Neural crest cell (in vitro differentiated cells): ENCODE data around the gene EDIL3. TPM values are rescaled to one million over a fixed set of nuclear protein-coding genes. Genes with fewer than 3 reads are reported as not detected.
"Not testable (repeated sequence)": the region's sequence is repeated elsewhere in the genome, so short reads cannot be mapped to it uniquely, and the experiment has no call there.

ENCODE experiments used
- DNase-seq: peaks from one replicate; pipeline ENCODE4 v3.0.0; 2021; ENCODE audit warnings: low read depth, mixed read lengths, low spot score
- H3K27ac Mint-ChIP-seq: one replicate; pipeline ENCODE4 v1.8.0; 2021; ENCODE audit warnings: mild to moderate bottlenecking, mixed read lengths; ENCODE audit not compliant: unreplicated experiment
- H3K27me3 Mint-ChIP-seq: 2 replicates; pipeline ENCODE4 v1.8.0; 2021; ENCODE audit warnings: low read depth, mild to moderate bottlenecking, mixed read lengths
- H3K36me3 Mint-ChIP-seq: 2 replicates; pipeline ENCODE4 v1.8.0; 2021; ENCODE audit warnings: low read depth, mild to moderate bottlenecking, mixed read lengths
- H3K4me1 Mint-ChIP-seq: 2 replicates; pipeline ENCODE4 v1.8.0; 2021; ENCODE audit warnings: mixed read lengths
- H3K4me3 Mint-ChIP-seq: one replicate; pipeline ENCODE4 v1.8.0; 2021; ENCODE audit warnings: mild to moderate bottlenecking, mixed read lengths
- H3K9me3 Mint-ChIP-seq: 2 replicates; pipeline ENCODE4 v1.8.0; 2021; ENCODE audit warnings: mixed read lengths
- total RNA-seq: library from RNA; stranded (reverse); gene quantifications from 2 replicates; pipeline ENCODE4 v1.2.1, GENCODE V29; 2021
- TF ChIP-seq, protein P1 (sequence below): fragments of 200-600 bp; sonication (generic); conservative IDR thresholded peaks from 2 replicates; pipeline ENCODE4 v1.5.0; 2021; ENCODE audit warnings: antibody characterized with exemption, mild to moderate bottlenecking

The EDIL3 gene
- total RNA-seq, 1 donor from 2014 or later = 1.2 TPM

DNA sequence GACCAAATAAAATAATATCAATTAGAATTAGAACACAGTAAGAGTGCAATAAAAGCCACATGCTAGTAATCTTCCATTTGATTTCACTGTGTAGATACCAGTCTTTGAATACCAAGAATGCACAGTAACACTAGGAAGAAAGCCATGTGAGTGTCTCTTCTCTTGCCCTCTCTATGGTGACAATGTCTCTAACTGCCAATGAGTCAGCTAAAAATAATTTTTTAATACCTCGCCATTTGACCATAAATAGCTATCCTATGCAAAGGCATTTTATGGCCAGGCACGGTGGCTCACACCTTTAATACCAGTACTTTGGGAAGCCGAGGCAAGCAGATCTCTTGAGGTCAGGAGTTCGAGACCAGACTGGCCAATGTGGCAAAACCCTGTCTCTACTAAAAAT, 30.6 kb downstream of the EDIL3 start:
- no peaks in the 10 kb centered on the region for H3K4me1 Mint-ChIP-seq
- H3K27me3 Mint-ChIP-seq = no peaks in the 10 kb centered on the region
- TF ChIP-seq, protein P1, sequence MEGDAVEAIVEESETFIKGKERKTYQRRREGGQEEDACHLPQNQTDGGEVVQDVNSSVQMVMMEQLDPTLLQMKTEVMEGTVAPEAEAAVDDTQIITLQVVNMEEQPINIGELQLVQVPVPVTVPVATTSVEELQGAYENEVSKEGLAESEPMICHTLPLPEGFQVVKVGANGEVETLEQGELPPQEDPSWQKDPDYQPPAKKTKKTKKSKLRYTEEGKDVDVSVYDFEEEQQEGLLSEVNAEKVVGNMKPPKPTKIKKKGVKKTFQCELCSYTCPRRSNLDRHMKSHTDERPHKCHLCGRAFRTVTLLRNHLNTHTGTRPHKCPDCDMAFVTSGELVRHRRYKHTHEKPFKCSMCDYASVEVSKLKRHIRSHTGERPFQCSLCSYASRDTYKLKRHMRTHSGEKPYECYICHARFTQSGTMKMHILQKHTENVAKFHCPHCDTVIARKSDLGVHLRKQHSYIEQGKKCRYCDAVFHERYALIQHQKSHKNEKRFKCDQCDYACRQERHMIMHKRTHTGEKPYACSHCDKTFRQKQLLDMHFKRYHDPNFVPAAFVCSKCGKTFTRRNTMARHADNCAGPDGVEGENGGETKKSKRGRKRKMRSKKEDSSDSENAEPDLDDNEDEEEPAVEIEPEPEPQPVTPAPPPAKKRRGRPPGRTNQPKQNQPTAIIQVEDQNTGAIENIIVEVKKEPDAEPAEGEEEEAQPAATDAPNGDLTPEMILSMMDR = no peak
- no peak overlapping the region for H3K27ac Mint-ChIP-seq
- no peak for DNase-seq
- no peaks in the 10 kb centered on the region for H3K9me3 Mint-ChIP-seq
- H3K4me3 Mint-ChIP-seq = no peak overlapping the region
- H3K36me3 Mint-ChIP-seq = no peaks in the 10 kb centered on the region

DNA sequence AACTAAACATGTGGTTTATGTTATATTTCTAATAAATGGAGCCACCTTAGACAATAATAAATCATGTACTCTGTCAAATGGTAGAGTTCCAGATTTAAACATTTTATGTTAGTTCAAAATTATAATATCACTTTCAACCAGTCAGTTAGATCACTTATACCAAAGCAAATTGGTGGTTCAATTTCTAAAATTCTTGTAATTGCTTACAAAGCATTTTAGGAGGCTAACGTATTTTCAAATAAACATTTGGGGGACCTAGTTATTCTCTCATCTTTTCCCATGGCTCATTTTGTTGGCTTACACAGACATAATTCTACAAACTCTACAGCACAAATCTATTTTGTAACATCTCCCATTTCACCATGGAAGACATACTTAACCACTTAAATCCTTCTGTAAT, 39.9 kb downstream of the EDIL3 start:
- no peaks in the 10 kb centered on the region for H3K36me3 Mint-ChIP-seq
- no peaks in the 10 kb centered on the region for H3K27me3 Mint-ChIP-seq
- H3K4me3 Mint-ChIP-seq = no peak overlapping the region
- no peak for DNase-seq
- TF ChIP-seq, protein P1 = no peak
- H3K4me1 Mint-ChIP-seq = no peaks in the 10 kb centered on the region
- no peaks in the 10 kb centered on the region for H3K9me3 Mint-ChIP-seq
- H3K27ac Mint-ChIP-seq = no peak overlapping the region

DNA sequence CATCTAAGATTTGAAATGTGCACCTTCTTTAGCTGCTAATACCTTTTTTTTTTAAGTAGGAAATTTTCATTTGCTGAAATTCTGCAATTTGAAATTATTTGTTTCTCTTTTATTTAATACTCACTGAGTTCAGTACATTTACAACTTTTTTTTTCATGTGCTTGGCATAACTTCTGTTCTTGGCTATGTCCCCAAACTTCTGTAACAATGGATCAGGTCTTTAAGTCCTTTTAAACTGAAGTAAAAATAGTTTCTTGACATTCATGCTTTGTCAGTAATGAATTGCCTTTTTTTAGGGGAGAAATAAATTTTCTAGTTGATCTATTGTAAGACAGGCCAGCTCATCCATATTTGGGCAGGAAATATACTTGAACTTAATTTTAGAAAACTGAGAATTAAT, 41.5 kb downstream of the EDIL3 start:
- H3K27me3 Mint-ChIP-seq = no peaks in the 10 kb centered on the region
- TF ChIP-seq, protein P1 = no peak
- no peak overlapping the region for H3K27ac Mint-ChIP-seq

DNA sequence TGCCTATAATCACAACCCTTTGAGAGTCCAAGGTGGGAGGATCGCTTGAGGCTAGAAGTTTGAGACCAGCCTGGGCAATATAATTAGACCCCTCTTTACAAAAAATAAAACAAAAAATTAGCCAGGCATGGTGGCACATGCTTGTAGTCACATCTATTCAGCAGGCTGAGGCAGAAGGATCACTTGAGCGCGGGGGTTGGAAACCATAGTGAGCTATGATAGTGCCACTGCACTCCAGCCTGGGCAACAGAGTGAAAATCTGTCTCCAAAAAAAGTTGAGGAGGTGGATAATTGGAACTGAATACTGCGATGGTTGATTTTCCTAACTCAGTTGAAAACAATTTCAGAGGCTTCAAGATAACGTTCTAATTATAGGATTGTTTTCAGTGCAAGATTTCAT, 52.6 kb downstream of the EDIL3 start:
- Mint-ChIP-seq H3K27me3 (no peaks in the 10 kb centered on the region), H3K9me3 (no peaks in the 10 kb centered on the region), H3K27ac (no peak overlapping the region), H3K4me1 (no peaks in the 10 kb centered on the region), H3K36me3 (no peaks in the 10 kb centered on the region), H3K4me3 (no peak overlapping the region)
- DNase-seq = no peak
- TF ChIP-seq, protein P1 = no peak

More for the DNA sequence above, 41.5 kb downstream of the EDIL3 start:
- no peak for DNase-seq
- Mint-ChIP-seq H3K9me3 (no peaks in the 10 kb centered on the region), H3K4me1 (no peaks in the 10 kb centered on the region), H3K36me3 (no peaks in the 10 kb centered on the region), H3K4me3 (no peak overlapping the region)

DNA sequence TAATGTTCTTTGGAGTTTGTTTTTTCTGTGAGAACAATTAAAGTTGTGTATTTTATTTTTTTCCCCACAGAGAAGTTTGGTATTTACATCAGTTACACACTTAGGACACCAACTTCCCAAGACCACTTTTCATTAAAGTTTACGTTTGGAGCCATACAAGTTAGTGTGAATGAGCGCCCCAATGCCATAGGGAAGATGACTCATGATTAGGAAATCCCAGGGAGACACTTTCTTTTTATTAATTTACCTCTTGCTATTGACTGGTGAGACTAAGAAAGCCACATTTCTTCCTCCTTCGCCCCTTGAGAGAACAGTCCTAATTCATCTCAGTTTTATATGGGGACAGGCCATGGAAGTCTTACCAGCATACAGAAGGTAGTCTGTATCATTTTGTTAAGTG, 57.1 kb downstream of the EDIL3 start:
- Mint-ChIP-seq H3K27ac (no peak overlapping the region), H3K36me3 (no peaks in the 10 kb centered on the region), H3K27me3 (no peaks in the 10 kb centered on the region), H3K9me3 (peaks cover 3% of the 10 kb centered on the region), H3K4me3 (no peak overlapping the region), H3K4me1 (no peaks in the 10 kb centered on the region)
- TF ChIP-seq, protein P1 = no peak
- no peak for DNase-seq

DNA sequence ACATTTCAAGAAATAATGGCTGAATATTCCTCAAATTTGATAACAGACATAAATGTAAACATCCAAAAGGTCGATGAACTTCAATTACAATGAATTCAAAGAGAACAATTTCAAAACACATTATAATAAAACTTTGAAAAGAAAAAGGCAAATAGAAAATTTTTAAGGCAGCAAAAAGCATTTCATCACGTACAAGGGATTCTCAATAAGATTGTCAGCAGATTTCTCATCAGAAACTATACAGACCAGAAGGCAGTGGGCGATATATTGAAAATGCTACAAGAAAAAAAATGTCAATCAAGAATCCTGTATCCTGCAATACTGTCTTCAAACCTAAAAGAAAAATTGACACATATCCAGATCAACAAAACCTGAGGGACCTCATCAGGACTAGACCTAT, 62.0 kb downstream of the EDIL3 start:
- H3K27me3 Mint-ChIP-seq = no peaks in the 10 kb centered on the region
- no peak for DNase-seq
- TF ChIP-seq, protein P1 = no peak
- no peaks in the 10 kb centered on the region for H3K4me1 Mint-ChIP-seq
- H3K4me3 Mint-ChIP-seq = no peak overlapping the region
- H3K9me3 Mint-ChIP-seq = peaks cover 18% of the 10 kb centered on the region
- H3K36me3 Mint-ChIP-seq = peaks cover 3% of the 10 kb centered on the region
- no peak overlapping the region for H3K27ac Mint-ChIP-seq

DNA sequence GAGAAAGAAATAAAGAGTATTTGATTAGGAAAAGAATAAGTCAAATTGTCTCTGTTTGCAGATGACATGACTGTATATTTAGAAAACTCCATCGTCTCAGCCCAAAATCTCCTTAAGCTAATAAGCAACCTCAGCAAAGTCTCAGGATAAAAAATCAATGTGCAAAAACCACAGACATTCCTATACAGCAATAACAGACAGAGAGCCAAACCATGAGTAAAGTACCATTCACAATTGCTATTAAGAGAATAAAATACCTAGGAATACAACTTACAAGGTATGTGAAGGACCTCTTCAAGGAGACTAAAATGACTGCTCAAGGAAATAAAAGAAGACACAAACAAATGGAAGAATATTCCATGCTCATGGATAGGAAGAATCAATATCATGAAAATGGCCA, 66.9 kb downstream of the EDIL3 start:
- not testable (repeated sequence) for H3K36me3 Mint-ChIP-seq, H3K4me1 Mint-ChIP-seq, DNase-seq, H3K27ac Mint-ChIP-seq, H3K4me3 Mint-ChIP-seq, H3K27me3 Mint-ChIP-seq
- peaks cover 15% of the 10 kb centered on the region for H3K9me3 Mint-ChIP-seq

DNA sequence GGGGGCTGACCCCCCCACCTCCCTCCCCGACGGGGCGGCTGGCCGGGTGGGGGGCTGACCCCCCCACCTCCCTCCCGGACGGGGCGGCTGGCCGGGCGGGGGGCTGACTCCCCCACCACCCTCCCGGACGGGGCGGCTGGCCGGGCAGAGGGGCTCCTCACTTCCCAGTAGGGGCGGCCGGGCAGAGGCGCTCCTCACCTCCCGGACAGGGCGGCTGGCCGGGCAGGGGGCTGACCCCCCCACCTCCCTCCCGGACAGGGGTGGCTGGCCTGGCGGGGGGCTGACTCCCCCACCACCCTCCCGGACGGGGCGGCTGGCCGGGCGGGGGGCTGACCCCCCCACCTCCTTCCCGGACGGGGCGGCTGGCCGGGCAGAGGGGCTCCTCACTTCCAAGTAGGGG, 72.4 kb downstream of the EDIL3 start:
- not testable (repeated sequence) for H3K4me1 Mint-ChIP-seq, H3K9me3 Mint-ChIP-seq, H3K4me3 Mint-ChIP-seq, H3K27me3 Mint-ChIP-seq, H3K27ac Mint-ChIP-seq, H3K36me3 Mint-ChIP-seq, DNase-seq
